Measurements from ENCODE around the gene C1S. TPM values are rescaled to one million over a fixed set of nuclear protein-coding genes. Genes with fewer than 3 reads are reported as not detected.

C1S gene
- total and polyA plus RNA-seq, 8 donors = 61.6 to 404 (median 174) TPM

DNA sequence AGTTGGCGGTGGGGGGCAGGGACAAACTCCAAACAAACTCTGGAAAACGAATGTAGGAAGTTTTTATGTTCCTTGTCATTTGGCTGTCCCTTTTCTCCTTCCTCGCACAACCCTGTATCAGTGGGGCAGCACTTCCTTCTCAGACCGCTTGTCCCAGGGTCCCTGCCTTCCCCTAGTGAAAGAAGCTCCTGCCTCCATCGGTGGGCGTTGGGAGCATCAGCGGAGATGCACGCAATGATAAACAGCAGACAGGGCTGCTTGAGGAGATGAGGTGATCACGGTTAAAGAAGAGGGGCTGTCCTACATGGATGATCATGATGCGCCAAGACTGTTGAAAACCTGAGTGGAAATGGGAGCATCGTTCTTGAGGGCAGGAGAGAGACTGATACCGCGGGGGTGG is 620 bp downstream of the C1S start:
- DNase-seq = peak in 1 of 2 donors; percentile 28
- 48 to 69% (median 60%) methylated on average over 13 of the region's 13 CpGs for WGBS, 5 donors
- intact Hi-C loops (cut with DNase I; ENCODE audit: low total_unique reads) = no loop called here
- Histone ChIP-seq H3K36me3 (peaks cover 0 to 29% (median 14%) of the 10 kb centered on the region in 4 donors), H3K27ac (peak overlapping the region; percentile 74 to 84 (median 82)), H3K27me3 (no peaks in the 10 kb centered on the region), H3K4me1 (peaks cover 0 to 64% (median 15%) of the 10 kb centered on the region in 4 donors), H3K9me3 (no peaks in the 10 kb centered on the region), H3K4me3 (peak overlapping the region; percentile 40 to 46 (median 44))
- TF ChIP-seq POLR2AphosphoS5 (IDR thresholded peaks at IDR 0.05) = no peak

DNA sequence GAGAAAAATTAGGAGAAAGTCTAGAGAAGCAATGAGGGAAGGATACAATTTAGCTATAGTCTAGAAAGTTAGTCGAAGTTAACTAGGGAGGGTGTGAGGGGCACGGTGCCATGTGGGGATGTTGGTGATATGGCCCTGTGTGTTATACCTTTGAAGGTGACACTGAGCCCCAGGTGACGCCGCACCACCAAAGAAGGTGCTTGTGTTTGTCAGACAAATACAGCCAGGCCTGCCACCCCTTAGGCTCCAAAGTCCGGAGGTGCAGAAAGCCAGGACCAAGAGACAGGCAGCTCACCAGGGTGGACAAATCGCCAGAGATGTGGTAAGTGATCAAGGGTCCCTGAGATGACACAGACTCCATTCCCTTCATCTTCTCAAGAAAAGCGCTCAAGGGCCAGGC is 1.1 kb downstream of the C1S start:
- H3K9me3 ChIP-seq = no peaks in the 10 kb centered on the region
- DNase-seq = no peak
- H3K27ac ChIP-seq = peak overlapping the region in 4 of 5 donors; percentile 78 to 84 (median 83)
- intact Hi-C loops (cut with DNase I; ENCODE audit: low total_unique reads) = no loop called here
- 59 to 78% (median 67%) methylated on average over 7 of the region's 7 CpGs for WGBS, 5 donors
- peaks cover 0 to 64% (median 15%) of the 10 kb centered on the region in 4 donors for H3K4me1 ChIP-seq
- peak overlapping the region; percentile 40 to 46 (median 44) for H3K4me3 ChIP-seq
- no peaks in the 10 kb centered on the region for H3K27me3 ChIP-seq
- TF ChIP-seq, protein P1, sequence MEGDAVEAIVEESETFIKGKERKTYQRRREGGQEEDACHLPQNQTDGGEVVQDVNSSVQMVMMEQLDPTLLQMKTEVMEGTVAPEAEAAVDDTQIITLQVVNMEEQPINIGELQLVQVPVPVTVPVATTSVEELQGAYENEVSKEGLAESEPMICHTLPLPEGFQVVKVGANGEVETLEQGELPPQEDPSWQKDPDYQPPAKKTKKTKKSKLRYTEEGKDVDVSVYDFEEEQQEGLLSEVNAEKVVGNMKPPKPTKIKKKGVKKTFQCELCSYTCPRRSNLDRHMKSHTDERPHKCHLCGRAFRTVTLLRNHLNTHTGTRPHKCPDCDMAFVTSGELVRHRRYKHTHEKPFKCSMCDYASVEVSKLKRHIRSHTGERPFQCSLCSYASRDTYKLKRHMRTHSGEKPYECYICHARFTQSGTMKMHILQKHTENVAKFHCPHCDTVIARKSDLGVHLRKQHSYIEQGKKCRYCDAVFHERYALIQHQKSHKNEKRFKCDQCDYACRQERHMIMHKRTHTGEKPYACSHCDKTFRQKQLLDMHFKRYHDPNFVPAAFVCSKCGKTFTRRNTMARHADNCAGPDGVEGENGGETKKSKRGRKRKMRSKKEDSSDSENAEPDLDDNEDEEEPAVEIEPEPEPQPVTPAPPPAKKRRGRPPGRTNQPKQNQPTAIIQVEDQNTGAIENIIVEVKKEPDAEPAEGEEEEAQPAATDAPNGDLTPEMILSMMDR (IDR thresholded peaks at IDR 0.05) = no peak
- TF ChIP-seq EP300 (IDR thresholded peaks at IDR 0.05) (no peak), POLR2A (IDR thresholded peaks at IDR 0.05) (no peak), POLR2AphosphoS5 (IDR thresholded peaks at IDR 0.05) (no peak)
- H3K36me3 ChIP-seq = peaks cover 0 to 33% (median 18%) of the 10 kb centered on the region in 4 donors

DNA sequence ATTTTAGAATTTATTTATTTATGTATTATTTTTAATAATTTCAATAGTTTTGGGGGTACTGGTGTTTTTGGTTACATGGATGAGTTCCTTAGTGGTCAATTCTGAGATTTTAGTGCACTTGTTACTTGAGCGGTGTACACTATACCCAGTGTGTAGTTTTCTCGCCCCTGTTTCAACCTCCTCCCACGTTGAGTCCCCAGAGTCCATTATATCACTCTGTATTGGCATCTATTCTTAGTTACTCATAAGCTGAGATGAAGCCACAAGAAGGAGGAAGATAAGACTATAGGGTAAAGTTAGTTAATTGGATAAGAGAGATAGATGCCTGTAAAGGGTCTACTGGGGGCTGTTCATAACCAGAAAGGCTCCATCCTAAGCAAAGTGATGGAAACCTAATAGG is 4.0 kb downstream of the C1S start:
- Histone ChIP-seq H3K4me1 (peaks cover 0 to 64% (median 23%) of the 10 kb centered on the region in 4 donors), H3K27me3 (no peaks in the 10 kb centered on the region), H3K4me3 (no peak overlapping the region), H3K27ac (no peak overlapping the region), H3K36me3 (peaks cover 0 to 61% (median 45%) of the 10 kb centered on the region in 4 donors), H3K9me3 (no peaks in the 10 kb centered on the region)
- DNase-seq = no peak
- 67 to 79% (median 76%) methylated on average over 3 of the region's 3 CpGs for WGBS, 5 donors
- TF ChIP-seq EP300 (IDR thresholded peaks at IDR 0.05) (no peak), POLR2AphosphoS5 (IDR thresholded peaks at IDR 0.05) (no peak), POLR2A (IDR thresholded peaks at IDR 0.05) (no peak)
- TF ChIP-seq, protein P1 (IDR thresholded peaks at IDR 0.05) = no peak
- intact Hi-C loops (cut with DNase I; ENCODE audit: low total_unique reads) = no loop called here

DNA sequence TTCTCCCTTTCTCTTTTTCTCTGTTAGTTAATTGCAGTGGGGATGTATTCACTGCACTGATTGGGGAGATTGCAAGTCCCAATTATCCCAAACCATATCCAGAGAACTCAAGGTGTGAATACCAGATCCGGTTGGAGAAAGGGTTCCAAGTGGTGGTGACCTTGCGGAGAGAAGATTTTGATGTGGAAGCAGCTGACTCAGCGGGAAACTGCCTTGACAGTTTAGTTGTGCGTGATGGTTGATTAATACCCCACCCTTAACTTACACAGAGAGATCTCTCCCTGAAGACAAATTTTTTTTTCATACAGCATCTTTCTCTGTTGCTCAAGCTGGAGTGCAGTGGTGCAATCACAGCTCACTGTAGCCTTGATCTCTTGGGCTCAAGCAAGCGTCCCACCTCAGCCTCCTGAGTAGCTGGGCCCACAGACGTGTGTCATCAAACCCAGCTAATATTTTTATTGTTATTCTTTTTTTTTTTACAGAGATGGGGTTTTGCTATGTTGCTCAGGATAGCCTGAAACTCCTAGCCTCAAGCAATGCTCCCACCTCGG is 4.6 kb downstream of the C1S start:
- 90 to 95% (median 91%) methylated on average over 7 of the region's 7 CpGs for WGBS, 5 donors
- Histone ChIP-seq H3K27me3 (no peaks in the 10 kb centered on the region), H3K4me1 (peaks cover 0 to 58% (median 20%) of the 10 kb centered on the region in 4 donors), H3K9me3 (no peaks in the 10 kb centered on the region), H3K27ac (no peak overlapping the region), H3K4me3 (no peak overlapping the region), H3K36me3 (peaks cover 0 to 68% (median 51%) of the 10 kb centered on the region in 4 donors)
- intact Hi-C loops (cut with DNase I; ENCODE audit: low total_unique reads) = no loop called here
- no peak for DNase-seq
- TF ChIP-seq POLR2AphosphoS5 (IDR thresholded peaks at IDR 0.05) (no peak), EP300 (IDR thresholded peaks at IDR 0.05) (no peak), POLR2A (IDR thresholded peaks at IDR 0.05) (no peak)
- TF ChIP-seq, protein P1 (IDR thresholded peaks at IDR 0.05) = no peak

DNA sequence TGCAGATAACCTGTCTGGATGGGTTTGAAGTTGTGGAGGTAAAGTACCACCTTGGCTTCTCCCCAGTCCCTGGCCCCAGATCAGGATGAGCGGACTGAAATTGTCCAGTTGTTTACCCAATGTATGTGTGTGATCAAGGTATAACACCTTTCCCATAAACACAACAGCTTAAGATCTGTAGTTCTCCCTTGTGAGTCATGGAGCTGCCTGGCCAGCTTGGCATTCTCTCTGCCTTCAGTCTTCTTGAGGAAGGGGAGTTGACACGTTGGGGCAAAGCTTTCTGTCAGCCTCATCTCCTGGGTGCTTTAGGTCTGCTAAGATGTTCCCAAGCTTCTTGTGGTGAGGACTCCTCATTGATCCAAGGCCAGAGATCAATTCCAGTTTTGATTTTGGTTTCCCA is 6.1 kb downstream of the C1S start:
- Histone ChIP-seq H3K27me3 (no peaks in the 10 kb centered on the region), H3K4me1 (peaks cover 0 to 51% (median 15%) of the 10 kb centered on the region in 4 donors), H3K9me3 (no peaks in the 10 kb centered on the region), H3K4me3 (no peak overlapping the region), H3K27ac (no peak overlapping the region), H3K36me3 (peaks cover 0 to 73% (median 55%) of the 10 kb centered on the region in 4 donors)
- 72 to 88% (median 83%) methylated on average over 2 of the region's 2 CpGs for WGBS, 5 donors
- TF ChIP-seq POLR2AphosphoS5 (IDR thresholded peaks at IDR 0.05) = no peak
- TF ChIP-seq, protein P1 (IDR thresholded peaks at IDR 0.05) = no peak
- no peak for TF ChIP-seq EP300 (IDR thresholded peaks at IDR 0.05)
- TF ChIP-seq POLR2A (IDR thresholded peaks at IDR 0.05) = no peak
- no peak for DNase-seq
- intact Hi-C loops (cut with DNase I; ENCODE audit: low total_unique reads) = no loop called here

Measured in stomach (tissue), 9 donors.